ENCODE measurements around the gene PGP.
"Not testable (repeated sequence)": the region's sequence is repeated elsewhere in the genome, so short reads cannot be mapped to it uniquely, and the experiment has no call there.

PGP gene

DNA sequence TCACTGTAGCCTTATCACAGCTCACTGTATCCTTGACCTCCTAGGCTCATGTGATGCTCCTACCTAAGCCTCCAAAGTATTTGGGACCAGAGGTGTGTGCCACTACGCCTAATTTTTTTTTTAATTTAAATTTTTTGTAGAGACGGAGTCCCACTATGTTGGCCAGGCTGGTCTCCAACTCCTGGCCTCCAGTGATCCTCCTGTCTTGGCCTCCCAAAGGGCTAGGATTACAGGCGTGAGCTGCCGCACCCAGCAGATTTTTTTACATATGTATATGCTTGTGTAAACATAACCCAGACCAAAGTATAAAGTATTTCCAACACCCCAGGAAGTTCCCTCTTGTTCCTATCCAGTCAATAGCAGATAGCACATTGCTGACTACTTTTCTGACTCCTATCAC, 1.7 kb upstream of the PGP start:
- no peak for DNase-seq (ENCODE audit: low read depth)

DNA sequence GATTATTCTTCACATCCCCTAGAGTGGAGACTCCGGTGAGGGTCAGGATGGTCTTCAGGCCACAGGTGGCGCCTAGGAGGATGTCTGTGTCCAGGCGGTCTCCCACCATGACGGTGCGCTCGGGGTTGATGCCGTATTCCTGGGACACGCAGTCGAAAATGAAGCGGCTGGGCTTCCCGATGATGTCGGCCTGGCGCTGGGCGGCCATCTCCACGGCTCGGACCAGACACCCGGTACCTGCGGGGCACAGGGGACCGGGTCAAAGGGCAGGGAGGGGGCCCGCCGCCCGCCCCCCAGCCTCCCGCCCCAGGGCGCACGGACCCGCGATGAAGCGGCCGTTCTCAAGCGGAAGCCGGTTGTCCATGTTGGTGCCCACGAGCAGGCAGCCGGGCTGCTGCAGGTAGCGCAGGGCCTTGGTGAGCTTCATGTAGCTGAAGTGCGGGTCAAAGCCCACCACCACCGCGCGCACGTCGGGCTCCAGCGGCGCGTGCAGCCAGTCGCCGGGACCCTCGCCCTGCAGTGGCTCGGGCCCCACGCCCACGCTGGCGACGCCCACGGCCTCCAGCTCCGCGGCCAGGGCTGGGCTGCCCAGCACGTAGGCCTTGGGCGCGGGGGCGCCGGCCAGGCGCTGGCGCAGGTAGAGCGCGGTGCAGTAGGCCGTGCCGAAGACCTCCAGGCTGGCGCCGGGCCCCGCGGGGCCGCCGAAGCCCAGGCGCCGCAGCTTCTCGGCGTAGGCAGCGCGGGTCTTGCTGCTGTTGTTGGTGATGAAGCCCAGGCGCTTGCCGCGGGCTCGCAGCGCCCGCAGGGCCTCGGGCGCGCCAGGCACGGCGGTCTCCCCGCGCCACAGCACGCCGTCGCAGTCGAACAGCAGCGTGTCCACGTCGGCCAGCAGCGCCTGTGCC, 572 bp downstream of the PGP start:
- no peak for DNase-seq (ENCODE audit: low read depth)

DNA sequence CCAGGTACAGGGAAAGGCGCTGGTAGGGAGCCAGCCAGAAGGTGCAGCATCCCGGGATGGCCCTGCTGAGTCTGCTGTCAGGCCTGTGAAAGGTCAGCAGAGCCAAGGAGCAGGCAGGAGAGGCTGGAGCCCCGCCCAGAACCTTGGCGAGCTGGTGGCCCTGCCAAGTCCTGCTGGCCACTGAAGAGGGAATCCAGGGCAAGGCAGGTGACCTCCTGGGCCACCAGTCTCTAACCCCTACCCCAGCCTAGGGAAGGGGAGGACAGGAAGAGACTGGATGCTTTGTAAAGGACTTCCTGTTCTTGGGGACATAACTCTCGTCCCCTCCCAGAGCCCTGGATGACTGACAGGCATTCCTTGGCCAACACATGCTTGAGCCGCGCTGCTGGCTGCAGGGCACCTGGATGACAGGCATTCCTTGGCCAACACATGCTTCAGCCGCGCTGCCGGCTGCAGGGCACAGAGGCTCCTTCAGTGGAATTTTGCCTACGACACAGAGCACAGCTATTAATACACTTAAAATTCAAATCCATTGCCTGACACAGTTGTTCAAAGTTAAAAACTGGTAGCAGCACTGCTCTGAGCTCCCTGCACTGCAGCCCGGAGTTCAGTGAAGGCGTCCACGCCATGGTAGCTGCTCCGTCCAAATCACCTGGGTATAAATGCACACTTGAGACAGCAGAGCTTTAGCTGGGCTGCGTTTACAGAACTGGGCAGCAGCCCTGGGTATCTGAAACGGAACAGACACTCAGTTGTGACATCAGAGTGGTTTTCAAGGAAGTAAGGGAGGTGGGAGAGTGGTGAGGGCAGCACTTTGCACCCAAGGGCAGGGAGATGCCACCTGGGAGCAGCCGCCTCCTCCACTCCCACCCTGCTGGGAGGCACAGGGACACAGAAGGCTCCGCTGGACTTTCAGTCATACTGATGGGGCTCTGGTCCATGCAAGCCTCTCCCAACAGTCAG, 2.0 kb downstream of the PGP start:
- no peak for DNase-seq (ENCODE audit: low read depth)

DNA sequence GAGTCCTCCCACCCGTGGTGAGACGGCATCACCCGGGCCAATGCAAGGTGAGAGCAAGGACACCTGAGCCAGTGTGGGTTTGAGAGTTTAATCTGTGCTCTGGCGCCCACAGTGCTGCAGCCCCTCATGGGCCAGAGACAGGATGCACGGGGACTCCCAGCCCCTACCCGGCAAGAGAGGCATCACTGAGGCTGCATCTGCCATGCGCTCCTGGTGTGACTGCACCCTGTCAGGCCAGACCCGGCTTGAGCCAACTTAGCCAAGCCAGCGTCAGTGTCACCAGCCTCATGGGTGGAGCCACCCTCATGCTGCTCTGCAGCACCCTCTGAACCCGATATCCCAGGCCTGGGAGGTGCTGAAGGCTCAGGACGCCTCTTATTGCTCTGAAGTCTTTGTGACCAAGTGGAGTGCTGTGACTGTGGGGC, 2.7 kb downstream of the PGP start:
- no peak for DNase-seq (ENCODE audit: low read depth)

DNA sequence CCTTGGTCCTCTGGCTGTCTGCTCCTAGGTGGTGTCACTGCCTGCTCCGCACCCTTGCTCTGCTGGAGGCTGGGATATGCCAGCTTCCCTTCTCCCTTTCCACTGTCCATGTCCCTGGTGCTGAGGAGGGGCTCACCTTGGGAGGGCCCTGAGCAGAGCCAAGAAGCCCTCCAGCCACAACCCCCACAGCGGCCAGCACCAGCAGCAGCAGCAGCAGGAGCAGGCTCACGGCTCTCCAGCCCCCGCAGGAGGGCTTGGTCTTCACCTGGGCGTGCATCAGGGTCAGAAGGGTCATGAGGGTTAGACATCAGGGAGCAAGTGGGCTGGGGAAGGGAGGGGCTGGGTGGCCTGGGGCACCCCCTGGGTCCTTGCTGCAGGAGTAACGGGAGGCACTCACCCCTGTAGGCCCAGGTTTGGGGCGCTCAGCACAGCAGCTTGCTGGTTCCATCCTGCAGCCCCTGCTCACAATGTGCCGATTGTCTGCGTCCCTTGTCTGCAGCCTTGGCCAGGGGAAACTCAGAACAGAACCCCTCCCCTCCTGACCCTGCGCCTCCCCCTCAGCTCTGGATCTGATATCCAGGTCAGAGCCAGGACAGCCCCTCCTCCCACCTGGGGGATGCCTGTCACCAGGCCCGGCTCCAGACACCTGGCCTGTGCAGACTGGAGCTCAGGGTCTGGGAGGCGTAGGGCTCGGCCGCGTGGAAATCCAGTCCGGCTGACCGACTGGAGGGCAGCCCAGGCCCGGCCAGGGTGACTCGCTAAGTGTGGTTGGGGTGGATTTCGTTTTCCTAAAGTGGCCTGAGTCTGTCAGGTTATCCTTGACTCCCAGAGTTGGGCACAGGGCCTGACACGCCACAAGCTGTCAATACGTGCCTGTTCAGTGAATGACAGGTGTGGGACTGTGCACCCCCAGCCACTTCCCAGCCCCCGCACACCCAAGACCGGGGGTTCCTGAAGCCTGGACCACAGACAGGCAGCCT, 4.0 kb downstream of the PGP start, which contains the start of gene BRICD5:
BRICD5 (minus strand) TSS at position 478 of the 980 bp plus-strand sequence; CDS start at position 448, 30 bp downstream.
- DNase-seq (ENCODE audit: low read depth), result no peak

DNA sequence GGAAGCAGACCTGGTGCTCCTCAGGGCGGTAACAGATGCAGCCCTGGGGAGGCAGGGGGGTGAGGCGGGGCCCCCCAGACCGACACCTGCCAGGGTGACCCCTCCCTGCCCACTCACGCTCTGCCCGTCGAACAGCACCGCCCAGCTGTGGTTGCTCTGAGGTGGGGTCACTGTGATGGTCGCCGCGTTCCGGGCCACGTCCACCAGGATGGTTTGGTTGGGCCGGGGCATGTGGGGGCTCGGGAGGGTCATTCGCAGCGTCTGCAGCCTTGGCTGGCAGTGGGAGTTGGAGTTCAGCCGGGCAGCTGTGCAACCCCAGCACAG, 4.7 kb downstream of the PGP start:
- no peak for DNase-seq (ENCODE audit: low read depth)

DNA sequence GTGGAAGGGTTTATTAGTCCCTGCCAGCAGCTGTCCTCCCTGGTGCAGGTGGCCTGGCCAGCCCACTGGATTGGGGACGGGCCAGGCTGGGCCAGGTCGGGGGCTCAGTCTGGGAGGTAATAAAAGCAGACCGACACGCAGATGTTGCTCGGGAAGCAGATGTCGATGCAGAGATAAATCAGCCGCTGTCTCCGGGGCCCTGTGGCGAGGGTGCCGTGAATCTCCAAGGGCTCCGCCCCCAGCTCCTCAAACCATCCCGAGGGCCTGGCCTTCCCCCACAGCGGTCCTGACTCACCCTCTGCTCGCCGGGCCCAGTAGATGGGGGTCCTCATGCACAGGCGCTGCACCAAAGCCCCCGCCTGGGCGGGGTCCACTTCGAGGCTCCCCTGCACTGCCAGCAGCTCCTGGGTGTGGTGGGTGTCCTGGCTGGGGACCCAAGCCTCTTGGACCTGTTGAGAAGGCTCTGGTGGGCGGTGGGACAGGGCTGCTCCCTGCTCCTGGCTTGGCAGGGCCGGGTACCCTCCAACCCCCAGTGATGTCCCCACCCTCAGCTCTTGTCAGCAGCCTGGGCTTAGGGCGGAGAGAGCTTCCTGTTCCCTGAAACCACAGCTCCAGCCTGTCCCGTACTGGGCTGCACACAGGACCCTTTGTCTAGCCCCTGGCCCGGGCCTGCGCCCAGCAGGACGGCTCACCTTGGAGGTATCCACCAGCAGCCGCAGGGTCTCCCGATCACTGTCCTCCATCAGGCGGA, 5.2 kb downstream of the PGP start:
- no peak for DNase-seq (ENCODE audit: low read depth)

DNA sequence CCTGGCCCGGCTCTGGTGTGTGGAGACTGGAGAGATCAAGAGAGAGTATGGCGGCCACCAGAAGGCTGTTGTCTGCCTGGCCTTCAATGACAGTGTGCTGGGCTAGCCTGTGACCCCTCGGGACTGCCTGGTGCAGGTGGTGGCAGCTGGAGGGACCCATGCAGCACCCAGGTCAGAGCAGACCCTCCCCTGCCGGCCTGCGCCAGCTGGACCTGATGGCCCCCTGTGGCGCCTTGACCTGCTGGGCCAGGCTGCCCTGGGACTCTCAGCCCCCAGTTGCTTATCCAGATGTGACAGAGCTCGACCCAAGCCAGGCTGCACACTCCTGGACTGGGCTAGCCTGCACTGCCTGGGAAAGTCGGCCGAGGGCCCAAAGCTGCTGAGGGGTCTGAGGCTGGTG, 5.9 kb downstream of the PGP start:
- no peak for DNase-seq (ENCODE audit: low read depth)

DNA sequence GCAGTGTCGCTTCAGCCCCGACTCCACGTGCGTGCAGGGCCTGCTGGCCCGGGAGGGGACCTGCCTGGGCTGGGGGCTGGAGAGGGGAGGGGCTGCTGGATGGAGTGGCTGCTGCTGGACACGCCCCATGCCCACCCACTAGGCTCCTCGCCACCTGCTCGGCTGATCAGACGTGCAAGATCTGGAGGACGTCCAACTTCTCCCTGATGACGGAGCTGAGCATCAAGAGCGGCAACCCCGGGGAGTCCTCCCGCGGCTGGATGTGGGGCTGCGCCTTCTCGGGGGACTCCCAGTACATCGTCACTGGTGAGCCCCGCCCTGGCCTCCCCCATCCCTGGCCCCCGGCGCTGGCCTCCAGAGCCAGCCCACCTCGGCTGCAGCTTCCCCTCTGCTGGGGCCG, 6.3 kb downstream of the PGP start:
- no peak for DNase-seq (ENCODE audit: low read depth)

DNA sequence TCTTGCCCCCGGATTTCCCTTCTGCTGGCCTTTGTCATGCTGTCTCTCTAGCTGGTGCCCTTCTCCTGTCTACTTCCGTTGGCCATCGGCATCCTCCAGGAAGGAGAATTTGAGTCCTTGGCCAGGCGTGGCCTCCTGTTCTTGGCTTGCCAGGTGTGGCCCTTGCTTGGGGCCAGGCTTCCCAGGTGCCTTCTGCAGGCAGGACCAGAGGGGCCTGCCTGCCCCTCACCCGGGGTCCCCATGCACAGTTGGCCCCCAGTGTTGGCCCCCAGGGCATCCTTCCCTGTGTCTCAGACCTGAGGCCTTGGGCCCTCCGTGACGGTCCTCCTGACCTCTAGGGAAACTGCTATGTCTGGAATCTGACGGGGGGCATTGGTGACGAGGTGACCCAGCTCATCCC, 6.8 kb downstream of the PGP start:
- no peak for DNase-seq (ENCODE audit: low read depth)

DNA sequence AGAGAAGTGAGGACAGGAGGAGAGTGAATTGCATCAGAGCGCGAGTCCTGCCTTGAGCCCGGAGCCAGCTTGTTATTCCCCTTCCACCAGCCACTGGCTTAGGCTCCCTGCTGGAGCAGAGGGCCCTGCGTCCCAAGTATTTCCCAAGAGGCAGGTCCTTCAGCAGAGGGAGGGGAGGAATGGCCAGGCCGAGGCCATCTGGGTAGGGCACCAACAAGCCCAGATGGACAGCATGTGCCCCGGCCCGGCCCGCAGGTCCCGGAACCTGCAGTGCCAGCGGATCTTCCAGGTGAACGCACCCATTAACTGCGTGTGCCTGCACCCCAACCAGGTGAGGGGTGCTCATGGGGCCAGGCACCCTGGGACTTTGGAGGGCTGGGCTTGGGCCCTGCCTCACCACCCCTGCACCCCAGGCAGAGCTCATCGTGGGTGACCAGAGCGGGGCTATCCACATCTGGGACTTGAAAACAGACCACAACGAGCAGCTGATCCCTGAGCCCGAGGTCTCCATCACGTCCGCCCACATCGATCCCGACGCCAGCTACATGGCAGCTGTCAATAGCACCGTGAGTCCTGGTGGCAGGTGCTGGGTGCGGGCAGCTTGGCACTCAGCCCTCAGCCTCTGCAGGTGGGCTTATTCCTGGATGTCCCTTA, 7.7 kb downstream of the PGP start:
- DNase-seq (ENCODE audit: low read depth), result no peak

DNA sequence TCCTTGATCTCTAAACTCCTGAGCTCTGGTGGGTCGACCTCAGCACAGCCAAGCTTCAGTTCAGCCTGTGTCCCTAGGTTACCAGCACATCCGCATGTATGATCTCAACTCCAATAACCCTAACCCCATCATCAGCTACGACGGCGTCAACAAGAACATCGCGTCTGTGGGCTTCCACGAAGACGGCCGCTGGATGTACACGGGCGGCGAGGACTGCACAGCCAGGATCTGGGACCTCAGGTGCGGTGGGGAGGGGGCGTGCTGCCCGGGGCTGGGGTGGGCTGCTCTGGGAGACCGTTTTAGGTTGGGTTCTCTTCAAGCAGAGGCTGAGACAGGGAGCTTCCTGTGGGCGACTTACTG, 8.2 kb downstream of the PGP start:
- no peak for DNase-seq (ENCODE audit: low read depth)

DNA sequence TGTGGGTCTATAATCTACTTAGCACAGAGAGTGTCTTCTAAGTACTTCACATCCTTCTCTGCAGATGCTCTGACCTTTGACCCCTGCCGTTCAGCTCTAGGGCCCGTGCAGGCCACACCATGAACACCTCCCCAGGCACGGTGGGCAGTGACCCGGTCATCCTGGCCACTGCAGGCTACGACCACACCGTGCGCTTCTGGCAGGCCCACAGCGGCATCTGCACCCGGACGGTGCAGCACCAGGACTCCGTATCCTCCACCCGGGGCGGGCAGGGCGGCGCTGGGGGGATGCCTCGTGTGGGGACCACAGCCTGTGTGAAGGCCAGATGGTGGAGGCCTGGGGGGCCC, 8.7 kb downstream of the PGP start:
- DNase-seq (ENCODE audit: low read depth), result no peak

DNA sequence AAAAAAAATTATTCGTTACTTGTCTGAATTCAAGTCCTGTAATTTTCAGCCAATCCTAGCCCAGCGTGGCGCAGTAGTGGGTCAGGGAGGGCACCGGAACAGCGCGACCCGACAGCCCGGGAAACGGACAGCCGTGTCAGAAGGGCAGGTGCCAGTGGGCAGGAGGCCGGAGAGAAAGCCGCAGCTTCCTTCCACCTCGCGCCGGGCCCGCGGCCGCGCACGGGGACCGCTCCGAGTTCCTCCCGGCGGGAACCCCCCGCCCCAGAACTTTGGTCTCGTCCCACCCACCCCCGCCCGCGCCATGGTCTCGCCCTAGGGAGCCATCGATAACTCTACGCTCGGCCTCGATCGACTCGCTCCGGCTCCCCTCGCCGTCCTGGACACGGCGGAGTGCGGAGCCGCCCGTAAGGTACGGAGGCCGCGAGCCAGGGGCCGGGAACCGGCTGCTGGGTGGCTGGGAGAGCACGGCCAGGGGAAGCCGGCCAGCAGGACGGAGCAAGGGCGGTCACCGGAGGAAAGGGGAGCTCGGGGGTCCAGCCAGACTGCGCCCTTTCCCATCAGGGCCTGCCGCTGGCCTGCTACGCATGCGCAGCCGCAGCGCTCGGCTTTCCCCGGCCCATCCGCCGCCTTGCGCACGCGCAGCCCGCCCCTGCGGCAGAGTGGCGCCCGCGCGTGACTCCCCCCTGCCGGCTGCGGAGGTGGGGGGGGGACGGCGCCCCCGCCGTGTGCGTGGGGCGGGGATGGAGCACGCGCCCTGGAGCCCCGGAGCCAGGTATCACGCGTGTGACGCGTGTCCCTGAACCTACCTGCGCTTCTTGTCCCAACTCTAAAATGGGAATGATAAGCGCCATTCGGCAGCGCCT, 9.3 kb downstream of the PGP start, which contains the start of gene MLST8:
MLST8 (plus strand) TSS at position 351 of the 863 bp plus-strand sequence. CDS start 632 bp downstream, outside the sequence.
- peak; percentile 82 for DNase-seq (ENCODE audit: low read depth)

DNA sequence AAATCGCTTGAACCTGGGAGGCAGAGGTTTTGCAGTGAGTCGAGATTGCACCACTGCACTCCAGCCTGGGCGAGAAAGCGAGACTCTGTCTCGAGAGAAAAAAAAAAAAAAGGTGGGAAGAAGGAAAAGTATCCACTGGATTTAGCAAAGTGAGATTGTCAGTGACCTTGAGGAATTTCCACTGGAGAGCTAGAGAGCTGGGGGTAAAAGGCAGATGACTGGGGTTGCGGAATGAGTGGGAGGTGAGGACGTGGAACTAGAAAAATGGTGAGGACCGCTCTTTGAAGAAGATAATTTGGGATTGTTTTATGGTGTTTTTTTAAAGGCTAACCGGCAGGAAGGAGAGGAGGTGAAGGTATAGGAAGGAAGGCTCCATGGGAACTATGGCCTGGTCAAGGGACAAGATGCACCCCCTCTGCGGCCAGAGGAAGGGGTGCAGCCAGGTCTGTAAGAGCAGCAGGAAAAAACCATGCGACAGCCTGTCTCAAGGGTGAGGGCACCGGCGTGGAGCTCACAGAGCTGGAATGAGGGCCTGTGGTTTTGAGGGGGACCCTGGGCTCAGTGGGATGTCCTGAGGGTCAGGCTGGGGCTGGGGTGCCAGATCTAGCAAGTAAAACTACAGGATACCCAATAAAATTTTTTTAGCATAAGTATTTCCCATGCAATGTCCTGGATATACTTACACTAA, 10.1 kb downstream of the PGP start:
- no peak for DNase-seq (ENCODE audit: low read depth)

DNA sequence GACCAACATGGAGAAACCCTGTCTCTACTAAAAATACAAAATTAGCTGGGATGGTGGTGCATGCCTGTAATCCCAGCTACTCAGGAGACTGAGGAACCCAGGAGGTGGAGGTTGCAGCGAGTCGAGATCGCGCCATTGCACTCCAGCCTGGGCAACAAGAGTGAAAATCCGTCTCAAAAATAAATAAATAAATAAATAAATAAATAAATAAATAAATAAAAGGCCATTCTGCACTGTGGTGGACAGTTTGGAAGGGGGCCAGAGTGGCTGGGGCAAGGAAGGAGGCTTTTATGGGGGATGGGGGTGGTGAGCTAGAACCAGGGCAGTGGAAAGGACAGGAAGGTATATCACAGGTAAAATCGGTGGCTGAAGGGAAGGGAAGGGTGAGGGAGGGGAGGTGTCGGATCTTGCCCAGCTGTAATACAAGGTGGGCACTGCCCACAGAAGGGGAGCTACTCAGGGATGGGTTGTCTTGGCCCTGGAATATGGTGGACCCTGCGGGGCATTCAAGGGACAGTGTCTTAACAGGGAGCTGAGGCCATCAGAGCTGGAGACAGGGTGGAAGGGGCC, 11.4 kb downstream of the PGP start:
- DNase-seq (ENCODE audit: low read depth), result not testable (repeated sequence)

DNA sequence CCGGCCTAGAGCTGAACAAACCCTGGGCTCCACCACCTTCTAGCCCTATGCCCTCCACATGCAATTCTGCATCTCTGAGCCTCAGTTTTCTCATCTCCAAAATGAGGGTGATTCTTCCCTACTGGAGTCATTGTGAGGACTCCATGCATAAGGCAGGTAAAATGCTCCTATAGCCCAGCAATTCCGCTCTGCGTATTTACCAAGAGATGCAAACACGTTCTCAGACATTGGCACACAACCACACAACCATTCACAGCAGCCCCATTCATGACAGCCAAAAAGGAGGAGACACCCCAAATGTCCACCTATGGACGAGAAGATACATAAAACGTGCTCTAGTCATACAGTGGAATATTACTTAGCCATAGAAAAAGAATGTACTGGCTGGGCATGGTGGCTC, 14.3 kb downstream of the PGP start:
- DNase-seq (ENCODE audit: low read depth), result no peak

DNA sequence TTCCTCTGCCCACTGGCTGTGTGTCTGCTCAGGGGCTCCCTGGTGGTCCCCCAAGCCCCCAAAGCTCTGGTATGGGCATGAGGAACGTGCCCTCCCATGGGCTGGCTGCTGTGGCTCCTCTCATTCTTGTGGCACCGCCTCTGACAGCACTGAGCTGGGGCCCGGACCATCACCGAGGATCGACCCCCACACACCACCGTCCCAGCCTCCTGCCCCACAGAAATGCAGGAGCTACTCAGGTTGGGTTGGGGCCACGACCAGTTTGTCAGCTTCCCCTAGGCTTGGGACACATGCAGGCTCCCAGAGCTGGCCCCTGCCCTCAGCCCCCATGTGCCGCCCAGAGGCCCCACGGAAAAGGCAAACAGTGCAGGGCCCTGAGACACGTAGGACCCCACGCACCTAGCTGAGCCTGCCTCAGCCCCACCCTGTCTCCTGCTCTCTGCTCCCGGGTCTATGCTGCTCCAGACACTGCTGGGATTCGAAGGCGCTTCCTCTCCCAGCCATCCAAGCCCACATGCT, 15.0 kb downstream of the PGP start:
- DNase-seq (ENCODE audit: low read depth), result no peak
